Left lobe of liver (tissue), 2 donors: ENCODE measurements around the gene P2RX3. TPM values are rescaled to one million over a fixed set of nuclear protein-coding genes. Genes with fewer than 3 reads are reported as not detected.
"Not testable (repeated sequence)": the region's sequence is repeated elsewhere in the genome, so short reads cannot be mapped to it uniquely, and the experiment has no call there.

ENCODE experiments used
- ATAC-seq: fragments of 200-7000 bp; cut with Tn5 transposase; one replicate; pipeline ENCODE4 v1.9.1; 2020; ENCODE audit warnings: mild to moderate bottlenecking, moderate library complexity
- DNase-seq: peaks from one replicate; pipeline ENCODE4 v3.0.0-alpha.2; 2020; ENCODE audit warnings: low spot score
- total RNA-seq: library from RNA; stranded (reverse); gene quantifications from one replicate; pipeline ENCODE4 v1.2.1, GENCODE V29; 2021
- donor health status: DM: no; HTN: no; CAD: no; lungs with moderate emphysema.
- donor health status: DM: no; HTN: yes; CAD: no.

P2RX3 gene
- 0.50 TPM for total RNA-seq

DNA sequence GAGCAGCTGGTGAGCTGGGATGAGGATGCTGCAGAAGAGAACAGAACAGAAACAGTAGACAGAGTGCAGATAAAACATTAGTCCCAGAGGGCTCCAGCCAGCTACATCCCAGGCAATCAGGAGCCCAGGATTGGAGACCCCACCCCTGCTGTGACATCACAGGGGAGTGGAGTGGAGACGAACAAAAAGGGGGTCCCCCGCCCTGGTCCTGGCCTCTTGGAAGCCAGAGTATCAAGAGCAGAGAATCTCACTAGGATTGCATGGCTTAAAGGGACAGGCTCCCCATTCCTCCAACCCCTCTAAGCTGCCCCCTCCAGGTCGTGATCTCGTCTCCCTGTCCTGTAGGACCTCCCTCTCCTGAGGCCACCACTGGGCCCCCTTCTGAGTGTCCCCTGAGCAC lies at the start of gene P2RX3:
Gene P2RX3 (plus strand): TSS at position 211 of the 400 bp plus-strand sequence. CDS start 199 bp downstream, outside the sequence.
- ATAC-seq, result no peak
- no peak for DNase-seq

- ATAC-seq (peak; percentile 69), DNase-seq (peak; percentile 69)
Measured at GRCh38 chr11:57288771-57289579, 49.2 kb upstream of the P2RX3 start.

DNA sequence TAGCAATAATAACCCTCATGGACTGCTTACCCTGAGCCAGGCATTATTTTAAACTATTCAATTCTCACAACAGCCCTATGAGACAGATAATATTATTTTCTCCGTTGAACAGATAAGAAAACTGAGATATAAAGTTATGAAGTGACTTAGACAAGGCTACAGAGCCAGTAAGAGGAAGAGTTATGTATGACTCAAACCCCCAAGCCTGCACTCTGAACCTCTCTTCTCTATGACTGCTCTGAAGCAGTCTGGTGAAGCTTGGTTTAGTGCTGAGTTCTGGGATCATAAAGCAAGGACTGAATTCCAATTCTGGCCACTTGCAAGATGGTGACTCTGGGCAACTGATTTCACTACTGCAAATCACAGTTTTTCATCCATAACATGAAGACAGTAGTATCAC lies 47.9 kb upstream of the P2RX3 start:
- no peak for DNase-seq
- no peak for ATAC-seq

GRCh38 chr11:57294225-57295131 lies 43.7 kb upstream of the P2RX3 start:
- DNase-seq (peak; percentile 55), ATAC-seq (peak; percentile 47)

GRCh38 chr11:57296205-57296604 lies 41.9 kb upstream of the P2RX3 start:
- DNase-seq, ATAC-seq: not testable (repeated sequence)

DNA sequence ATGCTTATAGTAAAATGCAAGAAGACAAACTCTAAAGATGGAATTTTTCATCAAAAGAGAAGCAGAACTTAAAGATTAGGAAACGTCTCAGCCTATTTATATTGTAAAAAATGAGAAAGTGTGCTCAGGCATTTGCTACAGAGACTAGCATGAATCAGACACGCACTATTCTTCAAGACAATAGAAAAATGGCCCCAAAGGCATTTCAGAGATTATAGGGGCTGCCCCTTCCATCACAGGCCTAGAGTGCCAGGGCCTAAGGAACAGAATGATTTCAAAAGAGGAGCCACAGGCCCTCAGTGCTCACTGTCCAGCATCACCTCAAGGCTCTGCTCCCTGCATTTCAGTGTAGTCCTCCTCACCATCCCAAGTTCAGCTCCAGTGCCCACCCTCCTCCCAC lies 40.9 kb upstream of the P2RX3 start:
- ATAC-seq, result no peak
- no peak for DNase-seq

- ATAC-seq (no peak), DNase-seq (no peak)
Measured at GRCh38 chr11:57299150-57299737, 38.9 kb upstream of the P2RX3 start.

DNA sequence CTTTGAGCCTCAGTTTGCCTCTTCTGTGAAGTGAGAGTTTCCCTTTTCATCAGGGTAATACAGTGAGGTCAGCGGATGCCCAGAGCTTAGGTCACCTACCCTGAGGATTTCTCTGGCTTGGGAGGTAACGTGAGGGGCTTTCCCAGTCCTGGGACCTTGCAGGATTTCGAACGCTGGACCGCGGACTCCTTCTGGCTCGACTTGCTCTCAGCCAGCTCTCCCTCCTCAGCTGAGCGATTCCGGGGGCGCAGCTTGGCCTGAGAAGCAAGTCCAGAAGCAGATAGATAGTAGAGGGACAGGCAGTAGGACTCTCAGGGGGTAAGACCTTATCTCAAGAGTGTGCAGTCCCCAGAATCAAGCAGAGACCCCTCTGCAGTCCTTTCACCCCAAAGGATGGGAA lies 37.4 kb upstream of the P2RX3 start:
- no peak for DNase-seq
- ATAC-seq, result no peak

- ATAC-seq (no peak), DNase-seq (no peak)
Measured at GRCh38 chr11:57301711-57302423, 36.3 kb upstream of the P2RX3 start.

GRCh38 chr11:57302489-57302888 lies 35.7 kb upstream of the P2RX3 start:
- DNase-seq (no peak), ATAC-seq (no peak)

DNA sequence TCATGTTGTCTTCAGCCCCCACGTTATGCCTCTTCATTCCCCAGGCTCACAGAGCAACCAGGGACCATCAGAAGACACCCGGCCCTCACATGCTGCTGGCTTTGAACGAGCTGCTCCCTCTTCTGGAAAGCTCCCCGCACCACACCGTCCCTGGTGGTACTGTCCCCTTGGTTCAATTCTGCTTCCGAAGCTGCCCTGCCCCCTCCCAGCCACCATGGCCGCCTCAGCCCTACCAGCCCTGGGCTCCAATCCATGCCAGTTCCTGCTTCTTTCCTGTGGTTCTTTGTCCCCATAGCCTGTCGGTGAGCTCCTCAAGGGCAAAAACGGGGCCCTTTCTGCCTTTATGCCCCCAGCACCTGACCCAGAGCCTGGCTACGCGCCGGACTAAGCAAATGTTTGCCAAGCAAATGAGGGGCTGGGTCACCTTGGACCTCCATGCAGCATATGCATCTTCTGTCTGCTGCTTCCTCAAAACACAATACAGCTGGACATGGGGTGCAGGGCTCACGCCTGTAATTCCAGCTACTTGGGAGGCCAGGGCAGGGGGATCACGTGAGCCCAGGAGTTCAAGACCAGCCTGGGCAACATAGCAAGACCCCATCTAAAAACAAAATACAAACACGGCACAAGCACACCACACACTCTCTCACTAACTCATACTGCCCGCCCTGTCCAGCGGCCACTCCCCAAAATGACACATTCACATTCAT lies 34.7 kb upstream of the P2RX3 start:
- DNase-seq (no peak), ATAC-seq (no peak)

- ATAC-seq, result no peak
- peak; percentile 44 for DNase-seq
Measured at GRCh38 chr11:57303990-57304579, 34.1 kb upstream of the P2RX3 start.

DNA sequence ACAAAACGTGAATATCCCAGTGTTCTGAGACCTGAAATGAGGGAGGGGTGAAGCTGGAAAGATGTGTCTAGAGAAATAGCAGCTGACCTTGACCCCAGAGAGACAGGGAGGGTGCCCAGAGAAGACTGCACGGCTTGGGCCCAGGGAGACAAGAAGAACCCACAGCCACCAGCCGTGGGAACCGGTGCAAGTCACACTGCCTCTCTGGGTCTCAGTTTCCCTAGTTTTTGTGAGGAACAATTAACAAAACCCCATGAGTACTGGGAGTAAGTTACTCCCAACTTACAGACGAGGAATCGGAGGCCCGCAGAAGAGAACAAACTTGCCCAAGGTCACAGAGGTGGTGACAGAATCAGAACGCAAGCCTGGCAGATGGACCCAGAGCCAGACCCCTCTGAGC lies 32.6 kb upstream of the P2RX3 start:
- no peak for ATAC-seq
- no peak for DNase-seq

DNA sequence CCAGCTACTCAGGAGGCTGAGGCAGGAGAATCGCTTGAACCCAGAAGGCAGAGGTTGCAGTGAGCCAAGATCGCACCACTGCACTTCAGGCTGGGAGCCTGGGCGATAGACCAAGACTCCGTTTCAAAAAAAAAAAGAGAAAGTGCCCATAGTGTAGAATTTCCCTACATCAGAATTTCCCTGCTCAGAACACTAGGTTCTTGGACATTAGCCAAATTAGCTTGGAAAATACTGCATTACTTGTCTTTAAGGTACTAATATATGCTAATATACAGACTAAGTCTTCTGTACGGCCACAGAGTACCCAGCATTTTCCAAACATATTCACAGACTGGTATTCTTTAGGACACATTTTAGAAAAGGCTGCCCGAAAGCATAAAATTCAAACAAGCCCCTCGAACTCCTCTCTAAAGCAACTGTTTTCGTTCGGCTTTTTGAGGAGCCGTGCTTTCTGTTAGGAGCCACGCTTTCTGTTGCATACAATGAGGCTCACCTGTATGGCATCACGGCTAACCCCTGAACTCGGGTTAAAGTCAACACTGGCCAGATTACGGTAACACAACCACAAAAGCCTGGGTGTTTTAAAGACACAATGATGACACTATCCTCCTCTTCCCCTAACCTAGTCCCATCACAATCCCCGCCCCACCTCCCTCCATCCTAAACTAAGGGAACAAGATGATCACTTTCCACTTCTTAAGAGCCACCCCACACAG lies 31.8 kb upstream of the P2RX3 start:
- ATAC-seq, result peak; percentile 18
- DNase-seq, result peak; percentile 74

- ATAC-seq (no peak), DNase-seq (no peak)
Measured at GRCh38 chr11:57306940-57307565, 31.1 kb upstream of the P2RX3 start.

DNA sequence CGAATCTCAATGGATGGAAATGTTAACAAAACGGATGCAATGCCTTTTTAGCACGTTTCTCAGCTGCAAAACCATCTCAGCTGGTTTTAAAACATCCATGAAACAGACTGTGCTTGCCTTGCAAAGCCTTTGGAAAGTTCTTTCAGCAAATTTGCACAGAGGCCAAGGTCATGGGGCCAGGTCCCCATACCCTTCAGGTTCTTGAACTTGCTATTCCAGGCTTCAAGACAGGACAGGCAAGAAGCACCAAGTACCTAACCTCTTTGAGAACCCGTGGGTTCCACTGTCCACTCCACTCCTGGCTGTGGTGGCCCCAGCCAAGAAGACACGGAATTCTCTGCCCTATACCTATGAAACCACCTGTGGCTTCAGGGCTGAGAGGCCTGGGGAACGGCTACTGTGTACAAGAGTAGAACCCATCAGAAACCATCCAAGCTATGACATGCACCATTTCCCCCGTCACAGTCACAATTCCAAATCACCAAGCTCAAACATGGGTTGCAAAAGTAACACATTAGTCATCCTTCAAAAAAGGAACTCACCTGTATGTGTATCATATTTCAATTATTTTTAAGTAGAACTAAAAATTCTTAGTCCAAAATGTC lies 30.4 kb upstream of the P2RX3 start:
- ATAC-seq (no peak), DNase-seq (peak; percentile 42)

DNA sequence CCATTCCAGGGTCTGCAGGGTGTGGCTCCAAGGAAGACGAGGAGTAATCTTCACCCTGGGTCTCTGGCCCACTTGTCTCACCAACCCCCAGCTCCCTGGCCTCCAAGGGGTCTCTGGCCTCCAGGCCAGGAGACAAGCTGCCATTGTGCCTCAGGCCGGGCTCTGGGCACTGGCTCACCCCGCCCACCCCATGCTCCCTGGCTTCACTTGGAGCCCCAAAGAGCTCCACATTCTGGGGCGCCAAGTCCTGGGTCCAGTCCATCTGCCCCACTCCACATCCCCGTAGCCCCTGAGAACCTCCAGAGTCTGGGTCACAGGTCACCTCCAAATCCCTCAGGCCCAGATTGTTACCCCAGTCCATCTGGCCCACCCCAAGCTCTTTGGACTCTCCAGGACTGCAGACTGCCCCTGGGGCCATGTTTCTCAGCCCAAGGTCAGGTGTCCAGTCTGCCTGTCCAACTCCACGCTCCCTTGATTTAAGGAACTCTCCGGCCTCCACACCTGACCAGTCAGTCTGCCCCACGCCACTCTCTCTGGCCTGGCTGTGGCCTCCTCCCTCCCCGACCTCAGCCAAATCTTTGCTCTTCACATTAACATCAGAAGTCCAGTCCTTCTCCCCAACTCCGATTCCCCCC lies 29.6 kb upstream of the P2RX3 start:
- DNase-seq, result peak; percentile 42
- ATAC-seq, result no peak
